Loucy (cell line): ENCODE data around the gene EPN1.
"Not testable (repeated sequence)": the region's sequence is repeated elsewhere in the genome, so short reads cannot be mapped to it uniquely, and the experiment has no call there.

Experiments used
- H2AFZ ChIP-seq: fragments of 200-600 bp; sonication (generic); 2 replicates; pipeline ENCODE4 v1.6.0; 2016; ENCODE audit warnings: antibody characterized with exemption, mild to moderate bottlenecking, low read length, moderate library complexity
- H3F3A ChIP-seq: fragments of 200-600 bp; 2 replicates; pipeline ENCODE4 v1.6.0; 2016; ENCODE audit warnings: antibody characterized with exemption, low read depth, mild to moderate bottlenecking
- H3K27me3 ChIP-seq: fragments of 200-600 bp; sonication (generic); 2 replicates; pipeline ENCODE4 v1.6.1; 2014; ENCODE audit warnings: low read length, mild to moderate bottlenecking; ENCODE audit not compliant: insufficient read depth, poor library complexity, severe bottlenecking
- H3K36me3 ChIP-seq: fragments of 200-600 bp; sonication (generic); 2 replicates; pipeline ENCODE4 v1.6.1; 2016; ENCODE audit warnings: low read length; ENCODE audit not compliant: insufficient read depth
- H3K4me1 ChIP-seq: fragments of 200-600 bp; sonication (generic); 2 replicates; pipeline ENCODE4 v1.5.1; 2014; ENCODE audit warnings: low read length, mild to moderate bottlenecking; ENCODE audit not compliant: insufficient read depth, poor library complexity, severe bottlenecking
- H3K4me2 ChIP-seq: fragments of 200-600 bp; sonication (generic); 2 replicates; pipeline ENCODE4 v1.6.0; 2014; ENCODE audit warnings: antibody characterized with exemption, low read length, low read depth, mild to moderate bottlenecking; ENCODE audit not compliant: poor library complexity, severe bottlenecking
- H3K4me3 ChIP-seq: fragments of 200-600 bp; sonication (generic); 2 replicates; pipeline ENCODE4 v1.5.1; 2014; ENCODE audit warnings: low read length, mild to moderate bottlenecking, mixed read lengths; ENCODE audit not compliant: poor library complexity, severe bottlenecking
- H3K79me2 ChIP-seq: fragments of 200-600 bp; sonication (generic); 2 replicates; pipeline ENCODE4 v1.6.1; 2014; ENCODE audit warnings: low read length; ENCODE audit not compliant: insufficient read depth
- H3K9ac ChIP-seq: fragments of 200-600 bp; sonication (generic); 2 replicates; pipeline ENCODE4 v1.6.0; 2014; ENCODE audit warnings: mild to moderate bottlenecking, low read depth, low read length, moderate library complexity; ENCODE audit not compliant: poor library complexity, severe bottlenecking
- H3K9me2 ChIP-seq: fragments of 200-600 bp; sonication (generic); replicated peaks from 2 replicates; pipeline ENCODE4 v1.6.1; 2016; ENCODE audit warnings: low read depth, low read length, mixed read lengths
- H3K9me3 ChIP-seq: fragments of 200-600 bp; sonication (generic); 2 replicates; pipeline ENCODE4 v1.6.1; 2014; ENCODE audit warnings: mild to moderate bottlenecking, antibody characterized with exemption, low read length, low read depth; ENCODE audit not compliant: insufficient read depth
- H4K20me1 ChIP-seq: fragments of 200-600 bp; sonication (generic); 2 replicates; pipeline ENCODE4 v1.6.0; 2014; ENCODE audit warnings: antibody characterized with exemption, low read length, mild to moderate bottlenecking; ENCODE audit not compliant: insufficient read depth, poor library complexity, severe bottlenecking
- EZH2phosphoT487 ChIP-seq: fragments of 200-600 bp; IDR thresholded peaks from 2 replicates; pipeline ENCODE4 v1.6.1; 2018; ENCODE audit warnings: antibody characterized with exemption, mild to moderate bottlenecking, moderate library complexity, borderline replicate concordance
- TF ChIP-seq, protein P1 (sequence below): fragments of 200-600 bp; sonication (generic); conservative IDR thresholded peaks from 2 replicates; pipeline ENCODE4 v1.5.1; 2014; ENCODE audit warnings: mild to moderate bottlenecking, antibody characterized with exemption, low read length

The EPN1 gene

DNA sequence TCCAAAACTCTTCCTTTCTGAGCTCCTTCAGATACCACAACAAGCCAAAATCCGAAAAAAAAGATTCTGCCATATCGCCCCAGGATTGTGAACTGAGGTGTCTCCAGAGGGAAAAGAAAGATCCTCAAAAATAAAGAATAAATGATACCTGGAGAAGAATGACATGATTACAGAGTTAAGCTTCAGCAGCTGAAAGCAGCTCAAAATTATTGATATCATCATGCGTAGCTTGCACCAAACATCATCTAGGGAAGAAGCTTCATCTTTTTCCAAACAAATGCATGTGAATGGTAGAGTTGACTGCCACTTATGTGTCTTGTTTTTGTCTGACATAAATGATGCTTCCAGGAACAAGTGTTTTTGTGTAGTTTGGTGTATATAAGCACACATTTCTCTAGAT lies 63.3 kb downstream of the EPN1 start, which contains the start of gene NLRP9:
Gene NLRP9 (minus strand): TSS at position 101 of the 400 bp plus-strand sequence. CDS start 28 bp downstream, at position 73.
- H3K9me3 ChIP-seq, result 0 out of 2 replicates have a peak, but pooled peaks cover 3% of the 10 kb centered on the region
- no peak within 1 kb of the TSS for H3K9ac ChIP-seq
- no peaks in the 10 kb centered on the region for H3K4me1 ChIP-seq
- no peak for TF ChIP-seq EZH2phosphoT487
- TF ChIP-seq, protein P1, sequence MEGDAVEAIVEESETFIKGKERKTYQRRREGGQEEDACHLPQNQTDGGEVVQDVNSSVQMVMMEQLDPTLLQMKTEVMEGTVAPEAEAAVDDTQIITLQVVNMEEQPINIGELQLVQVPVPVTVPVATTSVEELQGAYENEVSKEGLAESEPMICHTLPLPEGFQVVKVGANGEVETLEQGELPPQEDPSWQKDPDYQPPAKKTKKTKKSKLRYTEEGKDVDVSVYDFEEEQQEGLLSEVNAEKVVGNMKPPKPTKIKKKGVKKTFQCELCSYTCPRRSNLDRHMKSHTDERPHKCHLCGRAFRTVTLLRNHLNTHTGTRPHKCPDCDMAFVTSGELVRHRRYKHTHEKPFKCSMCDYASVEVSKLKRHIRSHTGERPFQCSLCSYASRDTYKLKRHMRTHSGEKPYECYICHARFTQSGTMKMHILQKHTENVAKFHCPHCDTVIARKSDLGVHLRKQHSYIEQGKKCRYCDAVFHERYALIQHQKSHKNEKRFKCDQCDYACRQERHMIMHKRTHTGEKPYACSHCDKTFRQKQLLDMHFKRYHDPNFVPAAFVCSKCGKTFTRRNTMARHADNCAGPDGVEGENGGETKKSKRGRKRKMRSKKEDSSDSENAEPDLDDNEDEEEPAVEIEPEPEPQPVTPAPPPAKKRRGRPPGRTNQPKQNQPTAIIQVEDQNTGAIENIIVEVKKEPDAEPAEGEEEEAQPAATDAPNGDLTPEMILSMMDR, result no peak
- H3K79me2 ChIP-seq, result no peaks in the 10 kb centered on the region
- no peak within 1 kb of the TSS for H3K4me3 ChIP-seq
- no peaks in the 10 kb centered on the region; the same call in 1 of the 2 replicates for H3K9me2 ChIP-seq
- no peaks in the 10 kb centered on the region for H4K20me1 ChIP-seq
- no peak within 1 kb of the TSS for H3K4me2 ChIP-seq
- H2AFZ ChIP-seq, result no peak within 1 kb of the TSS
- no peaks in the 10 kb centered on the region for H3F3A ChIP-seq
- H3K27me3 ChIP-seq, result no peaks in the 10 kb centered on the region
- no peaks in the 10 kb centered on the region for H3K36me3 ChIP-seq

DNA sequence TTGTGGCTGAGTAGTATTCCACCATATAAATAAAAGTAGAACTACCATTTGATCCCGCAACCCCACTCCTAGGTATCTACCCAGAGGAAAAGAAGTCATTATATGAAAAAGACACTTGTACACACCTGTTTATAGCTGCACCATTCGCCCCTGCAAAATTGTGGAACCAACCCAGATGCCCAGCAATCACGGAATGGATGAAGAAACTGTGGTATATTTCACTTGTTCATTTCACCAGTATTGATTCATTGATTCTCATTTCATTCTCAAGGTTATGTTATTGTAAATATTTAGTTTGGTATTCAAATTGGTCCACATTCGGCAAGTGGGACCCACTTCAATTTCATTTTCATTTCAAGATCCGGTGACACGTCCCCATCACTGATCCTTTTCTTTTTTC lies 75.7 kb downstream of the EPN1 start:
- H3K9me2 ChIP-seq, result no peaks in the 10 kb centered on the region
- no peaks in the 10 kb centered on the region for H3K27me3 ChIP-seq
- H3K4me2 ChIP-seq, result no peak overlapping the region
- H3K4me3 ChIP-seq, result no peak overlapping the region
- no peak overlapping the region for H2AFZ ChIP-seq
- peaks cover 3% of the 10 kb centered on the region; the same call in 1 of the 2 replicates for H3K9me3 ChIP-seq
- no peak overlapping the region for H3K9ac ChIP-seq
- H3K79me2 ChIP-seq, result no peaks in the 10 kb centered on the region
- no peak for TF ChIP-seq EZH2phosphoT487
- TF ChIP-seq, protein P1, result no peak
- no peaks in the 10 kb centered on the region for H3K4me1 ChIP-seq
- H4K20me1 ChIP-seq, result no peaks in the 10 kb centered on the region
- H3F3A ChIP-seq, result no peaks in the 10 kb centered on the region
- no peaks in the 10 kb centered on the region for H3K36me3 ChIP-seq

DNA sequence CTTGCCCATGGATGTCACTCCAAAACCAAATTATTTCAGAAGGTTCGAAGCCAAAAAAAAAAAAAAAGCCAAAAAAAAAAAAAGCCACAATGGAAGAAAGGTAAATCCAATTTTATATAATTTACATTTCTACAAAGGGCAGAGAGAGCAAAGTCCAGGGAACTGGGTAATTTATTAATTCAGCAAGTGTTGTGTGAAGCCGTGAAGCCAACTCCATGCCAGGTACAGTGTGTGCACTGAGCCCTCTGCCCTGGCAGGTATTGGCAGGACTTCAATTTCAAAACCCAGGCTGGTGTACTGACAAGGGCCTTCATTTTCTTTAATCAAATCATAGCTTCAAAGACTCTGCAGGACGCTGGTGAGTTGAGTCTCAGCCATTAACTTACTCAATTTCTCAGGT lies 78.4 kb downstream of the EPN1 start:
- Histone ChIP-seq H3K9me3 (0 out of 2 replicates have a peak, but pooled peaks cover 3% of the 10 kb centered on the region), H2AFZ (no peak overlapping the region), H3K79me2 (no peaks in the 10 kb centered on the region), H3K36me3 (no peaks in the 10 kb centered on the region), H3K4me3 (no peak overlapping the region), H3K9ac (no peak overlapping the region), H4K20me1 (no peaks in the 10 kb centered on the region), H3K27me3 (no peaks in the 10 kb centered on the region), H3F3A (no peaks in the 10 kb centered on the region), H3K9me2 (no peaks in the 10 kb centered on the region), H3K4me1 (no peaks in the 10 kb centered on the region), H3K4me2 (no peak overlapping the region)
- TF ChIP-seq, protein P1, result no peak
- no peak for TF ChIP-seq EZH2phosphoT487

DNA sequence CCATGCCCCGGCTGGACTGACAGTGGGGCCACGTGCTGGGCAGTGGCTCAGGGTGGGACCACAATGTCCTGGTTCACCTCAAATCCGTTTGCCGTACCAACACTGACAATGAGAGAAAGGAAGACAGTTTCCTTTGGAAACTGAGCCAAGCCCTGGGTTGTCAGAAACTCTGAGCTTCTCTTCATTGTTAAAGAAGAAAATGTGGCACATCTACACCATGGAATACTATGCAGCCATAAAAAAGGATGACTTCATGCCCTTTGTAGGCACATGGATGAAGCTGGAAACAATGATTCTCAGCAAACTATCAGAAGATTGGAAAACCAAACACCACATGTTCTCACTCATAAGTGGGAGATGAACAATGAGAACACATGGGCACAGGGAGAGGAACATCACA lies 81.8 kb downstream of the EPN1 start:
- not testable (repeated sequence) for H3K4me1 ChIP-seq, H3K9ac ChIP-seq, H3K36me3 ChIP-seq, H3K4me3 ChIP-seq, H3K27me3 ChIP-seq, H3K79me2 ChIP-seq, H3F3A ChIP-seq, H4K20me1 ChIP-seq, H3K9me2 ChIP-seq, H2AFZ ChIP-seq, H3K9me3 ChIP-seq, H3K4me2 ChIP-seq

DNA sequence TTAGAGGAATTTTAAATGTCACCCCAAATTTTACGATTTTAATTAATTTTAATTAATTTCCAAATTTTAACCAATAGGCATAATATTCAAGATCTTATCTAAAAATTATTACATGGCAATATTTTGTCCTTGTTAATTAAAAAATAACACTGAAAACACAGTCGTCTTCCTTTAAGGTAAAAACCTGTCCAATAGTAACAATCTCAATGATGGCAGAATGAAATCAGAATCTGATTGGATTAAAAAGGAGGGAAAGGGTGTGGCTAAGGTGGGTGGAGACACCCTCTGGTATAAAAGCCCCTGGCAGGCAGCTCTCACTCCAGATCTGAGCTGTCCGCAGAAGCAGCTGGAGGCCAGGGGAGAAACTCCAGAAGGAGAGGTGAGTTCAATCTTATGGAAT lies 83.8 kb downstream of the EPN1 start, which contains the start of gene RFPL4A:
Gene RFPL4A (plus strand): TSS at position 301 of the 400 bp plus-strand sequence. CDS start 2,704 bp downstream, outside the sequence.
- H3F3A ChIP-seq, H3K4me1 ChIP-seq, H3K36me3 ChIP-seq, H3K79me2 ChIP-seq, H3K9me2 ChIP-seq, H2AFZ ChIP-seq, H3K9me3 ChIP-seq, H3K4me2 ChIP-seq, H3K9ac ChIP-seq, H3K27me3 ChIP-seq, H4K20me1 ChIP-seq, H3K4me3 ChIP-seq: not testable (repeated sequence)
